Kidney (tissue), 14 donors: ENCODE results near the gene KIAA1671. TPM values are rescaled to one million over a fixed set of nuclear protein-coding genes. Genes with fewer than 3 reads are reported as not detected.

Source experiments
- DNase-seq, 5 donors: peaks; one replicate each; pipeline ENCODE4 v3.0.0-alpha.2; 2013 to 2020
- FAIRE-seq: peaks from 2 replicates; lab custom pipeline; 2012; peaks lifted over from hg19 to GRCh38; lab: Jason Lieb, UNC
- H3K27ac ChIP-seq, 2 donors: one replicate each; pipeline ENCODE4 v1.7.0; 2013; ENCODE audit warnings: low read depth in 2 of 2, low read length in 2 of 2, inconsistent platforms in 1 of 2
- H3K27me3 ChIP-seq: one replicate; pipeline ENCODE4 v1.7.1; 2013; ENCODE audit warnings: low read length, inconsistent platforms; ENCODE audit not compliant: control insufficient read depth, insufficient read depth
- H3K36me3 ChIP-seq, 3 donors: one replicate each; pipeline versions ENCODE4 v1.7.0 to v1.7.1; 2013; ENCODE audit warnings: low read length in 3 of 3, control low read depth in 1 of 3, inconsistent platforms in 1 of 3; ENCODE audit not compliant: insufficient read depth in 3 of 3, control insufficient read depth in 2 of 3
- H3K4me1 ChIP-seq, 3 donors: one replicate each; pipeline versions ENCODE4 v1.7.0 to v1.7.1; 2013; ENCODE audit warnings: low read length in 3 of 3, inconsistent platforms in 1 of 3, low read depth in 1 of 3; ENCODE audit not compliant: control insufficient read depth in 2 of 3, insufficient read depth in 2 of 3
- H3K4me3 ChIP-seq, 3 donors: one replicate each; pipeline versions ENCODE4 v1.7.0 to v1.8.1; 2013; ENCODE audit warnings: low read length in 3 of 3, control low read depth in 1 of 3, inconsistent platforms in 1 of 3
- H3K9ac ChIP-seq, 3 donors: one replicate each; pipeline versions ENCODE4 v1.7.0 to v1.7.1; 2013; ENCODE audit warnings: low read length in 3 of 3, control low read depth in 1 of 3, inconsistent platforms in 1 of 3
- H3K9me3 ChIP-seq, 3 donors: one replicate each; pipeline versions ENCODE4 v1.7.0 to v1.7.1; 2013; ENCODE audit warnings: low read length in 3 of 3, control low read depth in 1 of 3, inconsistent platforms in 1 of 3; ENCODE audit not compliant: control insufficient read depth in 2 of 3, insufficient read depth in 1 of 3
- intact Hi-C: fragments of 100-400 bp; cut with DNase I; formaldehyde crosslinking; loops from one replicate; pipeline ENCODE4 v1.11.1; 2022
- polyA plus RNA-seq: library from polyadenylated mRNA; stranded (reverse); fragments of 350-450 nt; fragmentation: Illumina TruSeq; extraction: RNeasy Lipid Tissue Mini Kit (QIAGEN cat#74804); gene quantifications from one replicate; pipeline ENCODE4 v1.2.3, GENCODE V29; 2014; ENCODE audit warnings: low read depth, low replicate concordance; ENCODE audit not compliant: insufficient read depth
- total RNA-seq: library from RNA; stranded (reverse); fragmentation: NEBNext Ultra II Directional; extraction: Animal tissue kit (Norgen Biotek cat#: 25700); gene quantifications from one replicate; pipeline ENCODE4 v1.2.1, GENCODE V29; 2021
- TF ChIP-seq, protein P1 (sequence below): IDR thresholded peaks from 3 replicates; pipeline ENCODE4 v1.5.1; 2012; ENCODE audit warnings: mild to moderate bottlenecking, moderate library complexity, borderline replicate concordance; ENCODE audit not compliant: insufficient read depth; ENCODE audit errors: extremely low read depth
- donor health status: control.
- donor health status: control.
- donor health status: control.
- donor health status: control.
- donor health status: control.
- donor health status: DM: yes; HTN: yes; CAD: no.
- donor health status: Normal renal cell carcinoma (clear cell type).

Gene KIAA1671
- total and polyA plus RNA-seq, 2 donors from 2014 or later, result 7.3 to 65.2 TPM

- FAIRE-seq, result no peak
- no peaks in the 10 kb centered on the region for H3K27me3 ChIP-seq
- no peak for DNase-seq
- no peaks in the 10 kb centered on the region for H3K9me3 ChIP-seq
- no peak overlapping the region for H3K27ac ChIP-seq
- no peak overlapping the region for H3K9ac ChIP-seq
- TF ChIP-seq, protein P1, sequence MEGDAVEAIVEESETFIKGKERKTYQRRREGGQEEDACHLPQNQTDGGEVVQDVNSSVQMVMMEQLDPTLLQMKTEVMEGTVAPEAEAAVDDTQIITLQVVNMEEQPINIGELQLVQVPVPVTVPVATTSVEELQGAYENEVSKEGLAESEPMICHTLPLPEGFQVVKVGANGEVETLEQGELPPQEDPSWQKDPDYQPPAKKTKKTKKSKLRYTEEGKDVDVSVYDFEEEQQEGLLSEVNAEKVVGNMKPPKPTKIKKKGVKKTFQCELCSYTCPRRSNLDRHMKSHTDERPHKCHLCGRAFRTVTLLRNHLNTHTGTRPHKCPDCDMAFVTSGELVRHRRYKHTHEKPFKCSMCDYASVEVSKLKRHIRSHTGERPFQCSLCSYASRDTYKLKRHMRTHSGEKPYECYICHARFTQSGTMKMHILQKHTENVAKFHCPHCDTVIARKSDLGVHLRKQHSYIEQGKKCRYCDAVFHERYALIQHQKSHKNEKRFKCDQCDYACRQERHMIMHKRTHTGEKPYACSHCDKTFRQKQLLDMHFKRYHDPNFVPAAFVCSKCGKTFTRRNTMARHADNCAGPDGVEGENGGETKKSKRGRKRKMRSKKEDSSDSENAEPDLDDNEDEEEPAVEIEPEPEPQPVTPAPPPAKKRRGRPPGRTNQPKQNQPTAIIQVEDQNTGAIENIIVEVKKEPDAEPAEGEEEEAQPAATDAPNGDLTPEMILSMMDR, result no peak
- no peak overlapping the region for H3K4me3 ChIP-seq
- peaks cover 0 to 2% (median 0%) of the 10 kb centered on the region in 3 donors for H3K4me1 ChIP-seq
- H3K36me3 ChIP-seq, result no peaks in the 10 kb centered on the region
- intact Hi-C loops, result no loop called here
Measured at GRCh38 chr22:25162561-25162960, 210.0 kb downstream of the KIAA1671 start.

DNA sequence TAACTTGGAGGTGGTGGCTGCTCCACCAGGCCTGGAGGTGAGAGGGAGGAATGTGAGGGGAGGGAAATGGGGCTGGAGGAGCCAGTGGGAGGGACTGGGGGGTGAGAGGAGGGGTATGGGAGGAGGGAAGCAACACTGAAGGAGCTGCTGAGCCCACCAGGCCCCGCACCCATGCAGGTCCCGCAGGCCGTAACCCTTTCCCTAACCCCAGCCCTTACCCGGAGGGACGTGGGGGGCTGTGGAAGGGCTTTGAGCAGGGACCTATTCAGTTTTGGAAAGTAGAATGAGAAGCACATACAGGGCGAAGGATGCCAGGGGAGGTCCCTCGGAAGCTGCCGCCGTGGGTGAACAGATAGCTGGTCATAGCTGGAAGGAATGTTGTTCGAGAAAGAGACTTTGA, 213.3 kb downstream of the KIAA1671 start:
- no peak overlapping the region for H3K9ac ChIP-seq
- no peak for FAIRE-seq
- TF ChIP-seq, protein P1, result no peak
- no peak overlapping the region for H3K4me3 ChIP-seq
- intact Hi-C loops, result no loop called here
- DNase-seq, result no peak
- no peak overlapping the region for H3K27ac ChIP-seq
- H3K36me3 ChIP-seq, result no peaks in the 10 kb centered on the region
- H3K4me1 ChIP-seq, result no peaks in the 10 kb centered on the region
- no peaks in the 10 kb centered on the region for H3K9me3 ChIP-seq
- no peaks in the 10 kb centered on the region for H3K27me3 ChIP-seq

DNA sequence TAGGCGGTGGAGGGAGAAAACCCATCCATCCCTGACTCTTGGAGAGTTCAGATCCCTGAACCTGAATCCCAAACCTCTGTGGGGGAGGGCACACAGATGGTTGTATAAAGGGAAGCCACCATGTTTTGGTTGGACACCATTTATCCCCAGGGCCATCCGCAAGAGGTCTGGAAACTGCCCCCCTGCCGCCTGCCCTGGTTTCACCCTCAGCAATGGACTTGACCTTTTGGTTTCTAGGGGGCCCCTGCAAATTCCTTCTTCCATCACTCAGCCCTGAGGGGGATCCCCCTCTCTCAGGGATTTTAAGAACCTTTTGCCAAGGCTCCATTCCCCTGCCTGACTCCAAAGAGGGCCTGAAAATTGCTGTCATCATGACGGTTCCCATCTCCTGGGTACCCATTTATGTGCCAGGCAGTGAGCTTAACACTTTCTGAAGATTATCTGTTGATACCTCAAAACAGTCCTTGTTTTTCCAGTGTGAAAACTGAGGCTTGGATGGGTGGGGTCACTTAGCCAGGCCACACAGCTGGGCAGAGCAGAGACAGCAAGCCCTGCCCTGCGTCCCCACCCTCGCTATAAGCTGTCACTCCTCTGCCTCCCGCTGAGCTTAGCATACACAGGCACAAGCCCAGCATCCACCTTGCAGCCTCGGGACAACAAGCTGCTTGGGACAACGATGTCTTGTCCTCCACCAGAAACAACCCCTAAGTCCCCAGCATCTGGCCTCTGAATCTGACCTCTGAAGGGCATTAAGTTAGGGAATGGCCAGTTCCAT, 213.9 kb downstream of the KIAA1671 start:
- DNase-seq, result no peak
- Histone ChIP-seq H3K36me3 (no peaks in the 10 kb centered on the region), H3K4me1 (no peaks in the 10 kb centered on the region), H3K27ac (no peak overlapping the region), H3K9ac (no peak overlapping the region), H3K4me3 (no peak overlapping the region), H3K27me3 (no peaks in the 10 kb centered on the region), H3K9me3 (no peaks in the 10 kb centered on the region)
- TF ChIP-seq, protein P1, result no peak
- intact Hi-C loops, result no loop called here
- FAIRE-seq, result no peak

- intact Hi-C loops, result no loop called here
- Histone ChIP-seq H3K4me3 (no peak overlapping the region), H3K27me3 (no peaks in the 10 kb centered on the region), H3K9me3 (no peaks in the 10 kb centered on the region), H3K4me1 (no peaks in the 10 kb centered on the region), H3K36me3 (peaks cover 0 to under 1% (median 0%) of the 10 kb centered on the region in 3 donors), H3K9ac (no peak overlapping the region), H3K27ac (no peak overlapping the region)
- FAIRE-seq, result no peak
- TF ChIP-seq, protein P1, result no peak
- DNase-seq, result no peak
Measured at GRCh38 chr22:25167082-25167481, 214.6 kb downstream of the KIAA1671 start.
